GM19452 (cell line): ENCODE results near the gene DUSP14.
"Not testable (repeated sequence)": the region's sequence is repeated elsewhere in the genome, so short reads cannot be mapped to it uniquely, and the experiment has no call there.

Experiments
- ATAC-seq: cut with Tn5 transposase; IDR thresholded peaks from one replicate; pipeline ENCODE4 v1.9.1; 2021; ENCODE audit not compliant: unreplicated experiment

Gene DUSP14

DNA sequence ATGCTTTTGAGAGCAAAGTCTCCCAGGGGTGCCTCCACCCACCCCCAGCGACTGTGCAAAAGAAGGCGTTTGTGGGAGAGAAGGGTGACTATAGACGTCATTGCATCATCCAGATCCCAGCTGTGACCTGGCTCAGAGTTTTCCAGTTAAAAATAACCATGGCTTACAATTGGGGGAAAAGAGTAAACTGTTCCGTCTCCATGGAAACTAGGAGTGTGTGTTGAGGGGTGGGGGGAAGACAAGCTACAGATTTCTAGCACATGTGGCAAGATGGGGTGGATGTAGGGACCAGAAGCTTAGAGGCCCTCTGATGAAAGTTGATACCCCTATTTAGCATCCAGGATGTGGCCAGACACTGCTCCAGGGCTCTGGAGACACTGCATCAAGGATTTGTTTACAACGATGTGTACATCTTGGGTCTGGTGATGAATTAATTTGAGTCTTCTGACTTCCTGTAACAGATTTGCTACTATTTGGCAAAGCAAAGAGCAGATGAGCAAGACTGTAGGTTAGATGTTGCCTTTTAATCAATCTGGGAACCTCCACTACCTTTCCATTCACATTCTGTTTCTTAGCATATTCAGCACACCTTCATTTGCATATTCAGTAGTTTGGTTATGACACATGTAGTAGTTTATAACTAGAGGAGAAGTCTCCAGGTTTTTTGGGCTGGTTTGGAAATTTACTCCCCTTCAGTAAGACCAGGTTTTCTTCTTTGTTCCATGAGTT is 6.2 kb upstream of the DUSP14 start:
- ATAC-seq, result no peak

GRCh38 chr17:37485938-37486570 is 3.6 kb upstream of the DUSP14 start:
- ATAC-seq, result no peak

GRCh38 chr17:37488009-37488604 is 1.6 kb upstream of the DUSP14 start:
- no peak for ATAC-seq

- no peak for ATAC-seq
Measured at GRCh38 chr17:37488607-37489196, 989 bp upstream of the DUSP14 start.

- ATAC-seq, result peak; percentile 56
Measured at GRCh38 chr17:37490022-37490587, 414 bp downstream of the DUSP14 start.

DNA sequence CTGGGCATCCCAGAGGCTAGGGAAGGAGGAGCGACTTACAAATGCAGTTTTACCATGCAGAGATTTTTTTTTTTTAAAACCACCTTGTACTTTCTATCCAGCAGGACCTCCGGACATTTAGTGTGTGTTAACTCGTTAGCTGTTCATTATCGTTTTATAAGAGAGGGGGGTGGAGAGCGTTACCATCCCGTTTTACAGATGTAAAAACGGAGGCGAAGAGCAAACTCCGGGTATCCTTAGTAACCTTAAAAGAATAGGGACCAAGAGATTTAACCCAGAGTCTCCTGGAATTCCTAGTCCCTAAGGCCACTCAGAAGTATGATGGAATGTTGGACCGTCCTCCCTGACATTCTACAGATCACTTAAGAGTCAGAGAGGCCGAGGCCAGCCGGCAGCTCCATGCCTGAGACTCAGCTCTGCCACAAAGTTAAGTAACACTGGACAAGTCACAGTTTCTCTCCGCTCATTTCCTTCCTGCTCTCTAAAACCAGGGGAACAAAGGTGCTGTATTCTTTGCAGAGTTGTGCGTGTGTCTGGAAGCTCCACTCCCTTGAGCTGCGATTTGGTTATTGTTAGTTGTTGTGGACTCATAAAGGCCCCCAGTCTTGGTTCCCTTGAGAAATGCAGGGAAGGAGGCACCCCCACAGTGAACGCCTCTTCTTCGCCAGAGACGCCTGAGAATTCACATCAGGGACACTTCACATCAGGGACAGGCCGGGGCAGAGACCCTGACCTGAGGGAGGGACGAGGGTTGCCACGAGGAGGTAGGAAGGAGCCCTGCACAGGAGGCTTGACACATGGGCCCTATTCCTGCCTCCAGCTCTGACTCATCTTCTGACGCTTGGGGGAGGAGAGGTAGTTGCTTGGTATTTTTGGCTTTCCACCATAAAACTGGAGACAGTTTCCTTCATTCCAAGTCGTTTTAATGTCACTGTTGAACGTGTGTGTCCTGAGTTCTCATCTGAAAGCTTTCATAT is 1.2 kb downstream of the DUSP14 start:
- ATAC-seq, result no peak

DNA sequence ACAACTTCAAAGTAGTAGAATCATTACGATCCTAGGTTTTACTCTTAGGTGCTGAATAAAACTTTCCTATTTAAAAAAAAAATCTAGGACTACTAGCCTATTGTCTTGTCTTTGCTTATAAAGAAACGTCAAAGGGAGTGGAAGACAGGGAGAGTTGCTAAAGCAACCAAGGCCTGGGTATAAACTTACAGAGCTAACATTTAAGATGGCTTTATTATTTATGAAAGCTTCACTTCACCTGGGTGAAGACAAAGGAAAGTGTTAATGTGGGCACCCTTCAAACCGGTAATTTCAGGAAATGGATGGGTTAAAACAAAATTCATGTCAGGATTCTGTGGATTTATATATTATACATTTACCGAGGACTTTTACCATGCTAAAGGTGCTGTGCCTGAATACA is 2.5 kb downstream of the DUSP14 start:
- no peak for ATAC-seq

DNA sequence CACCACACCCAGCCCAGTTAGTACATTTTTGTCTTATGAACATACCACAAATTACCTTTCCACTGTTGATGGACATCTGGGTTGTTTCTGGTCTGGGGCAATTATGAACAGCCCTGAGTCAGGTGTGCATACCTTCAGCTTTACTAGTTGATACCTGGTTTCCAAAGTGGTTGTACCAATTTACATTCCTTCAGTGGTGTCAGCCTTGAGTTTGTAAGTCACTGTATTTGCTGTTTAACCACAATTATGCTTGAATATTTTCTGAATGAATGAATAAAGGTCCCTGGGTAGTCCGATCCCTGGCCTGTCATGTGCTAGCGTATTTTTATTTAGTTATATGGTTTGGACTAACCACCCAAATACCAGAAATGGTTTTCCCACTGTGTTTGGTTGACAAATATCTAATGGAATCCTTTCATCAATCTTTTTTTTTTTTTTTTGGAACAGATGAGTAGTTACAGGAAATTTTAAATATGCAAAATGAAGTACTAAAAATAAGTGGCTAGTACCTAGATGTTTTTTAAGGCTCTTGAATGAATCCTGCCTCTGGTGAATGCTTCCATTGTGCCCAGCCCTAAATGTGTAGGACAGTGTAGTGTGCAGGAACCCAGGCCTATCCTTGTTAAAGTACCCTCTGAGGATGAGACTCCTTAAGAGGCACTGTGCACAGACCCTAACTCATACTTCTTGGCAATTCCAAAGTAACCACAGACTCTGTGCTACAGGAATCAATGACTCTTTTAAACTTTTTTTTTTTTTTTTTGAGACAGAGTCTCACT is 3.7 kb downstream of the DUSP14 start:
- no peak for ATAC-seq

GRCh38 chr17:37494401-37494831 is 4.7 kb downstream of the DUSP14 start:
- no peak for ATAC-seq

DNA sequence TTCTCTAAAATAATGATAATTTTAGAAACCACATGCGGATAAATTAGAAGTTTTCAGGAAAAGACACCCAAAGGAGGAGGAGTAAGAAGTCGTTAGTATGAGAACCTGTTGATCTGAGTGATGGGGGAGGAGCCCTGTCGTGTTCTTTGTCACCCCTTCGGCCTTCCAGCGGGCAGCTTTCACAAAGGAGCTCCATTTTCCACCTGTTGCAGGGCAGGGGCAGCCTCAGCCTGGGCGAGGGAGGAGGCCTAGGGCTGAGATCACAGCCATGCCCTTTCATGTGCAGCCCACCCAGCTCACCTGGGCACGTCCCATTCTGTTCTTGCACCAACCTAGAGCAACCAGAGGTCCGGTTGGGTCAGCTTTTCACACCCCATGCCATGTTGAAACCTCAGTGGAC is 5.3 kb downstream of the DUSP14 start:
- no peak for ATAC-seq

DNA sequence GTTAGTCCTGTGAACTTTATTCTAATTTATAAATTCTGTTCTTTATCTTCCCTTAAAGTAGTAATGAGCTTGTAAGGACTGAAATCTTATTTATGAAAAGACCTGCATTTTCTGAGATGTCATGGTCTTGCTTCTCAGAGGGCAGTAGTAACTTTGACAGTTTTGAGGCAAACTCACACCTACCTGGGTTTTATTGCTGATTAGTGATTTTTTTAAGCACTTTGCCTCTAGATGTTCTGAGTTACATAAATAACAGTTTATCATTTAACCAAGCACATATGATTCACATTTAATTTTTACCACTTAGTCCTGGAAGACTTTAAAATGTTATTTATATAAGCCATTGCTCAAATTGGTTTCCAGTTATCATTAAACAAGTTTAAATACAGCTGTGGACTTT is 10.7 kb downstream of the DUSP14 start:
- no peak for ATAC-seq

DNA sequence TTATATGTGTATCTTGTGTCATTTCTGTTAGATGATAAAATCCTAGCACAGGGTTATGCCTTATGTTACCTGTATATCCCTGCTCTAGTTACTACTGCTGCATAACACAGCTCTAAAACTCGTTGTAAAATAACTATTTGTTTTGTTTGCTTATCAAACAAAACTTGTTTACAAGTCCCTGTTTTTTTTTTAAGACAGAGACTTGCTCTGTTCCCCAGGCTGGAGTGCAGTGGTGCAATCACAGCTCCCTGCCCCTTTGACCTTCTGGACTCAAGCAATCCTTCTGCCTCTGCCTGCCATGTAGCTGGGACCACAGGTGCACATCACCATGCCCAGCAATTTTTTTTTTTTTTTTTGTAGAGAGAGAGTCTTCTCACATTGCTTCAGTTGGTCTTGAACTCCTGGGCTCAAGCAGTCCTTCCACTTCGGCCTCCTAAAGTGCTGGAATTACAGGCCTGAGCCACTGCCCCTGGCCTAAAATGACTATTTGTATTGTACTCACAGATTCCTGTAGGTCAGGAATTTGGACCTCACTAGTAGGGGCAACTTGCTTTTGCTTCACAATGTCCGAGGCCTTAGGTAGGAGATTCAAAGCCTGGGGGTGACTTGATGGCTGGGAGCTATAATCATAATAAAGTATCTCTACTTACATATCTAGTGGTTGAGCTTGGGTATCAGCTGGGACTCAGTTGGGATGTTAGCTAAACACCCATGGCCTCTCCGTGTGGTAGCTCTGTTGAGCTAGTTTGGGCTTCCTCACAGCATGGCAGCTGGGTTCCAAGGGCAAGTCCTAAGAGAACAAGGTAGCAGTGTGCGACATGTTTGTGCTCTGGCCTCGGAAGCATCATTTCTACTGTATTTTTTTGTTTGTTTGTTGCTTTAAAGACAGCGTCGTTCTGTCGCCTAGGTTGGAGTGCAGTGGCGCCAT is 12.6 kb downstream of the DUSP14 start:
- no peak for ATAC-seq

DNA sequence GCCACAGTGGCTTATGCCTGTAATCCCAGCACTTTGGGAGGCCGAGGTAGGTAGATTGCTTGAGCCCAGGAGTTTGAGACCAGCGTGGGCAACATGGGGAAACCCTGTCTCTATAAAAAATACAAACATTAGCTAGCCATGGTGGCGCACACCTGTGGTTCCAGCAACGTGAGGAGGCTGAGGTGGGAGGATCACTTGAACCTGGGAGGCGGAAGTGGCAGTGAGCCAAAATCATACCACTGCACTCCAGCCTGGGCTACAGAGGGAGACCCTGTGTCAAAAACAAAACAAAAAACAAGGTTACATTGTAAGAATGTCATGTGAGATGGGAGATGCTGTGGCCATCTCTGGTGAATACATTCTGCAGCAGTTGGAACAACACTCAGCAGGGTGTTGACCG is 13.5 kb downstream of the DUSP14 start:
- ATAC-seq, result no peak

DNA sequence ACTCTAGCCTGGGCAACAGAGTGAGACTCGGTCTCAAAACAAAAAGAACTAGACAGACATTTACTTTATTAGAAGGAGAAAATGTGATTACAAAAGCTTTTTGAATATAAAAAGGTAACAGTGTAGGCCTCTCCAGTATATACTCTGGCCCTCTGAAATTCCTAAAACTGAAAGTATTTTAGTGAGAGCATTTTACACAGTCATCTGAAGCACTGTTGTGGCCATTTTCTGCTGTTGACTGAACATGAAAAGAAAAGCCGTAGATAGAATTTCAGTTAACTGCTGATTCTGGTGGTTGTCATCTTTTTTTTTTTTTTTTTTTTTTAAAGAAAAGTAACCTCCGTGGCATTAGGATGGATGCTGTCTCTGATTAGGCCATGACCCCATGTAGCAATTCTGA is 15.6 kb downstream of the DUSP14 start:
- ATAC-seq, result no peak

GRCh38 chr17:37506678-37507077 is 17.0 kb downstream of the DUSP14 start:
- no peak for ATAC-seq

DNA sequence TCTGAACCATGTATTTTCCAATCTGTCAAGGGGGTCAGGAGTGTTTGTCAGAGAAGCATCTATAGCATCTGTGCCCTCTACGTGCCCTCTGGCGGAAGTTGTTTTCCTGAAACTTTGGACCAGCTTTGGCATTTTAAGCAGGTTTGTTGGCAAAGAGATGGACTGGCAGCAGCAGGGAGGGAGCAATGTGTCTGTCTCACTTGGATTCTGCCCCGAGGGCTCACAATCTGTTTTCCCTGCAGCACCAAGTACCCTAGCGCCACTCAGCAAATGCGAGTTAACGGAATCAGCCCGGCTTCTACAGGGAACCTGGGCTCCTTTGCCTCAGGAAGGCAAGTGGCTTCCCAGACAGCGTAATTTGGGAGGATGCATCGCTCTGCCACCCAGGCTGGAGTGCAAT is 17.4 kb downstream of the DUSP14 start:
- ATAC-seq, result no peak

- no peak for ATAC-seq
Measured at GRCh38 chr17:37510056-37510455, 20.4 kb downstream of the DUSP14 start.

DNA sequence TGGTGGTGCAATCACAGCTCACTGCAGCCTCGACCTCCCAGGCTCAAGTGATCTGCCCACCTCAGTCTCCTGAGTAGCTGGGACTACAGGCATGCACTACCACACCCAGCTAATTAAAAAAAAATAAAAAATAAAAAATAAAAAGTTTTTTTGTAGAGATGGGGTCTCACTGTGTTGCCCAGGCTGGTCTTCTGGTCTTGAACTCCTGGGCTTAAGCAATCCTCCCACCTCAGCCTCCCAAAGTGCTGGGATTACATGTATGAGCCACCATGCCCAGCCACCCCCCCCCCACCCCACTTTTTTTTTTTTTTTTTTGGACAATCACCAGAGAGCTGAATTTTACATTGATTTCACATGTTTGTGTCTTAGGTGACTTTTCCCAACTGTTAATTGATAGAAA is 22.0 kb downstream of the DUSP14 start:
- not testable (repeated sequence) for ATAC-seq
